Testis (tissue), 2 donors: ENCODE data around the gene CLGN.
"Not testable (repeated sequence)": the region's sequence is repeated elsewhere in the genome, so short reads cannot be mapped to it uniquely, and the experiment has no call there.

Experiments
- CTCF ChIP-seq, 3 experiments: fragments of 450-650 bp in 2 of 3; fragments of 200-600 bp in 1 of 3; sonication (generic) in 1 of 3; IDR thresholded peaks; one replicate each; pipeline ENCODE4 v1.5.1; 2016 to 2019; ENCODE audit warnings: antibody characterized with exemption in 3 of 3, mild to moderate bottlenecking in 2 of 3, moderate library complexity in 1 of 3
- POLR2A ChIP-seq: fragments of 450-650 bp; IDR thresholded peaks from one replicate; pipeline ENCODE4 v1.6.1; 2017; ENCODE audit warnings: antibody characterized with exemption, mild to moderate bottlenecking, moderate library complexity

DNA sequence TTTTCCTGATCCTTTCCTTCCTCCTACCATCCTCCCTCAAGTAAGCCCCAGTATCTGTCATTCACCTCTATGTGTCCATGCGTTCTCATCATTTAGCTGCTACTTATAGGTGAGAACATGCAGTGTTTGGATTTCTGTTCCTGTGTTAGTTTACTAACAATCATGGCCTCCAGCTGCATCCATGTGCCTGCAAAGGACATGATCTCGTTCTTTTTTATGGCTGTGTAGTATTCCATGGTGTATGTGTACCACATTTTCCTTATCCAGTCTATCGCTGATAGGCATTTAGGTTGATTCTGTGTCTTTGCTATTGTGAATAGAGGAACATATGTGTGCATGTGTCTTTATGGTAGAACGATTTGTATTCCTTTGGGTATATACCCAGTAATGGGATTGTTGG lies 16.9 kb upstream of the CLGN start:
- TF ChIP-seq CTCF (IDR thresholded peaks at IDR 0.05); POLR2A: not testable (repeated sequence)
